GM19328 (cell line): Measurements from ENCODE around the gene TMEM233.
"Not testable (repeated sequence)": the region's sequence is repeated elsewhere in the genome, so short reads cannot be mapped to it uniquely, and the experiment has no call there.

Experiments used
- ATAC-seq: cut with Tn5 transposase; IDR thresholded peaks from one replicate; pipeline ENCODE4 v1.9.1; 2021; ENCODE audit warnings: mild to moderate bottlenecking, moderate library complexity; ENCODE audit not compliant: unreplicated experiment

The TMEM233 gene

GRCh38 chr12:119603767-119604166 lies 10.2 kb downstream of the TMEM233 start:
- ATAC-seq = no peak

GRCh38 chr12:119609358-119609757 lies 15.8 kb downstream of the TMEM233 start:
- no peak for ATAC-seq

- ATAC-seq = no peak
Measured at GRCh38 chr12:119613319-119613936, 19.9 kb downstream of the TMEM233 start.

DNA sequence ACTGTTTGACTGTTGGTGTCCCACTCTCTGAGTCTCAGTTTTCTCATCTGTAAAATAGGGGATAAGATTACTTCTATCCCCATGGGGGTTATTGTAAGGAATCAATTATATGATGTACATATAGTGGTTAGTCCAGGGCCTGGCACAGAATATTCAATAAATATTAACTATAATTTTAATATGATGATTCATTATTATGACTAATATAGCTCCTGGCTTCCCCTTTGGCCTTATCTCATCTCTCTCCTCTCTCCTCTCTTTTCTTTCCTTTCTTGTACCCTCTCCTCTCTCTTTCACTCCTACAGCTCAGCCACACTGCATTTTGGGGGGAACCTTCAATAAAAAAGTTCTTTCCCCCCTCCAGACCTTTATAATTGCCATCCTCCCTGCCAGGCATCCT lies 21.1 kb downstream of the TMEM233 start:
- ATAC-seq = no peak

- ATAC-seq = no peak
Measured at GRCh38 chr12:119615518-119616475, 22.2 kb downstream of the TMEM233 start.

- not testable (repeated sequence) for ATAC-seq
Measured at GRCh38 chr12:119618328-119618896, 24.8 kb downstream of the TMEM233 start.

GRCh38 chr12:119620490-119620889 lies 26.9 kb downstream of the TMEM233 start:
- no peak for ATAC-seq

DNA sequence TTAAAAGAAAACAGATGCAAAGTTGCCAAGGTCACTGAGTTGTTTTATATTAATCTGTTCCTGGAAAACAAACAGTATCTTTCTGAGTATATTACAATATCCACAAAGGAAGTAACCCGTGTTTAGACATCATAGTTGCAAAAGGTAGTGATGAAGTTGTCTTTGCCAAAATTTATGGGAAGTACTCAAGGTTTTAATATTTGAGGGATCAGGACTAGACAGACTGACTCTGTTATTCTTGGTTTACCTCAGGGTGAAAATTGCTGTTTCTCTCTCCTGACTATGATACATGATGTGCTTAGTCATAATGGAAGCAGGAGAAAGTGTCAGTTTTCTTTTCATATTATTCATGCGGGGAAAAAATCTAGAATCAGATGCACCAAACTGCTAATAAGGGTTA lies 28.3 kb downstream of the TMEM233 start:
- no peak for ATAC-seq

DNA sequence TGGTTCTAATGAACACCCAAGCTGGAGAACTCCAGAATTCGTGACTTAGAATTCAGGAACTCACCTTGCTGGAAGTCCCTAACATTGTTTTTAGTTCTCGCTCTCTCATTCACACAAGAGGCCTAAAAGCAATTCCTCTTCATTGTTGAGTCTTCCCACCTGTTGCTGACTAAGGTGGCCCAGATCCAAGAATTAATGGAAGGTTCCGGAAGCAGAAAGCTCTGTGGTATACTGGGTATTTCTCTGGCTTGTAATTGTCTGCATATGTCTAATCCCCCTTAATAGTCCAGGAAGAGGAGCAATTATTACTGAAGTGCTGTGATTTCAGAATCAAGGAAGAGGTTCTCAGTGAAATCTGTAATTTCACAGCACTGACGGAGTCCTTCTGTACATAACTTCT lies 31.4 kb downstream of the TMEM233 start:
- no peak for ATAC-seq

- no peak for ATAC-seq
Measured at GRCh38 chr12:119627019-119627643, 33.6 kb downstream of the TMEM233 start.

DNA sequence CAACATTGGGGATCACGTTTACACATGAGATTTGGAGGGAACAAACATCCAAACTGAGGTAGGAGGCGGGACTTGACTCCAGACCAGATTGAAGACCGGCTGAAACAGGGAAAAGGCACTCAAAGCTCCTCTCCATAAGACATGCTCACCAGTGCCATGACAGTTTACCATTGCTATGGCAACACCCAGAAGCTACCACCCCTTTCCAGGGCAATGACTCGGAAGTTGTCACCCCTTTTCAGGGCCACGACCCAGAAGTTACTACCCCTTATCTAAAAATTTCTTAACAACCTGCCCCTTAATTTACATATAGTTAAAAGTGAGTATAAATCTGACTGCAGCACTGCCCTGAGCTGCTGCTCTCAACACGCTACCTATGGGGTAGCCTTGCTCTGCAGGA lies 34.1 kb downstream of the TMEM233 start:
- ATAC-seq = no peak

- no peak for ATAC-seq
Measured at GRCh38 chr12:119630223-119630780, 36.7 kb downstream of the TMEM233 start.

DNA sequence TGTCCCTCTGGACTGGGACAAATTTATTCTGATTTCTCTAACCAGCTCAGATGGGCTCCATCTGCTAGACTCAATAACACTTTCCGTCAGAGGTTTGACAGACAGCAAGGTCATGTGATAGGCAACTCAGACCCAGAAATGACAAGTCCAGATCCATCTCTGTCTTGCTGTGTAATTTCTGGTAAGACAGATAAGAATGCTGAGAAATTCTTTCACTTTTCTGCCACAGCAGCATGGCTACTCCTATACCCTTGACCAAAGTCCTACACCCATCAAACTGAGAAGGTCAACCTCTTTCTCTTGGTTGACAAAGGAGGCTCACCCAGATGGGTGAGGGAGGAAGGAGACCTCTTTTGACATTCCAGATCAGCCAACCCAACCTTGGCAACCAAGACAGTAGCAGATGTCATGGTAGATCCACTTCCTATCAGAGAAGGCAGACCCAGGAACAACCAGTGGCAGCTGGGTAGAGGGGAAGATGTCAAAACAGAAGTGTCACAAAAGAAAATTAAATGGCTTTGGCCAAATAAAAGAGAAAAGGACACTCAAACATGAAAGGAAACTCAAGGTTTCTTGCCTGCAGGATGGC lies 37.5 kb downstream of the TMEM233 start:
- ATAC-seq = no peak

GRCh38 chr12:119631930-119632678 lies 38.5 kb downstream of the TMEM233 start:
- ATAC-seq = no peak

GRCh38 chr12:119634743-119635142 lies 41.2 kb downstream of the TMEM233 start:
- ATAC-seq = no peak

DNA sequence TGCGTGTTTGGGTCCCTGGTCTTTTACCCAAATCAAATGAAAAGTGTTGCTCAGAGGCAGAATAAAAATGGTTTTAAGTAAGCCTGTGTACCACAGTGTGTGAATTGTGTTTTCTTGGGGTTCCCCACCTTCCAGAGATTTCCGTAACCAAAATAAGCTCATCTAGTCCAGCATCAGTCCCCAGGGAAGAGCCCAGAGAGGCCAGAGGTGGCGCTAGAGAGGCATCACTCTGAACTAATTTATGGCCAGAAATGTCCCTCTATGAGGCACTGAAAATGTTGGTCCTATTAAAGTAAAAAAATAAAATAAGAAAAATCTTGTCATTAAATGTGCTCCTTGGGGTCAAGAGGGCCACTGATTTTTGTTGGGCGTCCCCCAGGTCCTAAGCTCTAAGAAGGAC lies 49.4 kb downstream of the TMEM233 start:
- no peak for ATAC-seq

GRCh38 chr12:119644930-119645329 lies 51.4 kb downstream of the TMEM233 start:
- no peak for ATAC-seq

DNA sequence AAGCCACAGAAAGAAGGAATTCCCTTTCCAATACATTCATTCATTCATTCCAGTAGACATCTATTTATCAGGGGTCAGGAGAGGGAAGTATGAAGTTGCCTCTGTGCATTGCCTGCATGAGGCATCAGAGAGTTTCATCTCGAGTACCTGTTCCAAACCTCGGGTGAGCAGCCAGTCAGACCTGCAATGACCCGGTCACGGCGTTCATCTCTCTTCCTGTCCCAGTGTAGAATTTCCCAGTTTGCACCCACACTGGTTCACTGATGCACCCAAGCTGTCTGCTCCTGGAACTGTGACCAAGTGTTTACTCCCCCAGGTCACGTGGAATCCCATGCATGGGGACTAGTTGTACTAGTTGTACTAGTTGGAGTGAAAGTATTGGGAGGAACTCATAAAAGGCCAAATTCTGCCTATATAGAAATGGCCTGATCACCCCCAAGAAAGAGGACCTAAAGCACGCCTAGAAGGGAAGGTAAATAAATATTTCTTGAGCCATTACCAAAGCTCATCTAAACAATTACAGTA lies 52.0 kb downstream of the TMEM233 start:
- ATAC-seq = no peak

GRCh38 chr12:119649202-119649808 lies 55.7 kb downstream of the TMEM233 start:
- ATAC-seq = no peak
